ENCODE measurements around the gene SPHKAP.

SPHKAP gene

DNA sequence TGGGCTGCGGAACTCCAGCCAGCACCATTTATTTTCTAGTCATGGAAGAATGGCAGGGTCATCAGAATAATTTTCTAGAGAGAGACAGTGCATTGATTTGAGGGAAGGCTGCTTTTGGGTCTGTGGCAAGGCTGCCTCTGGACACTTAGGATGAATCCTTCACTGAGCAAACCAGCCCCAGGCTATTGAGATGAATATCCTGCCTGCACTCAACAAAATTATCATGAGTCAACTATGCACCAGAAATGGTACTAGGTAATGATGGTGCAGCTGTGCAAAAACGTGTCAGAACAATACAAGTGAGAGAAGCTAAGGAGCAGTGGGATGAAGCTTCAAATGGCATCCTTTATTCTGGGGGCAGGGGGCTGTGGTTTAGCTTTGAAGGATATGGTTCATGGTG is 115.8 kb downstream of the SPHKAP start:
- H3K4me3 ChIP-seq (ENCODE audit: extremely low read depth, insufficient read depth, low read length, poor library complexity, severe bottlenecking), result no peak overlapping the region
- no peak overlapping the region for H3K27ac ChIP-seq (ENCODE audit: low read depth, low read length, severe bottlenecking)
- H3K36me3 ChIP-seq (ENCODE audit: control insufficient read depth, insufficient read depth, low read length), result no peaks in the 10 kb centered on the region
- 40% methylated on average over 1 of the region's 2 CpGs; no CpG with 5 or more reads in 1 of the 2 experiments for WGBS, 2 experiments (ENCODE audit: insufficient coverage in 2 of 2)
- no peaks in the 10 kb centered on the region for H3K4me1 ChIP-seq (ENCODE audit: control insufficient read depth, insufficient read depth, low read length, poor library complexity, severe bottlenecking)
- H3K9me3 ChIP-seq (ENCODE audit: control insufficient read depth, low read length), result no peaks in the 10 kb centered on the region

DNA sequence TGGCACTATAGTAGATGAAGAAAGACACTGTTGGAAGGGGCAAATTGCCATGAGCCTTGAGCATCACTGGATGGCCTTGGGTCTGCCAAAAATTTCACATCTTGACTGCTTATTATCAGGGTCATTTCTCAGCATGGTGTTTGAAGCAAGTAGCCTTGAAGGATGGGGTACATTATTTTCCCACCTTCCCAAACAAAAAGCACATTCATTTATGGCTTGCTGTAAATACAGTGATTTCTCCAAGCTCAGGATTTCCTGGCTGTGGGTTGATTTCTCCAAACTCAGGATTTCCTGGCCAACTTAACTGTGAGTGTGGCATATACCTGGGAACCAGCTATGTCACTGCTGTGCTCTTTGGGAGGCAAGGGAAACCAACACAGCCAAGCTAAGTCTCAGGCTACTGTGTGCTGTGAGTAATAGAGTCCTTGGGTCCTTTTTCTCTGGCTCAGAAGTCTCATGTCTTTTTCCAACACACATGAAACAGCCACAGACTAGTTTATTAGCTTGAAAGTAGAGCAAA is 116.6 kb downstream of the SPHKAP start:
- no peaks in the 10 kb centered on the region for H3K9me3 ChIP-seq (ENCODE audit: control insufficient read depth, low read length)
- H3K27ac ChIP-seq (ENCODE audit: low read depth, low read length, severe bottlenecking), result no peak overlapping the region
- H3K36me3 ChIP-seq (ENCODE audit: control insufficient read depth, insufficient read depth, low read length), result no peaks in the 10 kb centered on the region
- H3K4me3 ChIP-seq (ENCODE audit: extremely low read depth, insufficient read depth, low read length, poor library complexity, severe bottlenecking), result no peak overlapping the region
- no peaks in the 10 kb centered on the region for H3K4me1 ChIP-seq (ENCODE audit: control insufficient read depth, insufficient read depth, low read length, poor library complexity, severe bottlenecking)

DNA sequence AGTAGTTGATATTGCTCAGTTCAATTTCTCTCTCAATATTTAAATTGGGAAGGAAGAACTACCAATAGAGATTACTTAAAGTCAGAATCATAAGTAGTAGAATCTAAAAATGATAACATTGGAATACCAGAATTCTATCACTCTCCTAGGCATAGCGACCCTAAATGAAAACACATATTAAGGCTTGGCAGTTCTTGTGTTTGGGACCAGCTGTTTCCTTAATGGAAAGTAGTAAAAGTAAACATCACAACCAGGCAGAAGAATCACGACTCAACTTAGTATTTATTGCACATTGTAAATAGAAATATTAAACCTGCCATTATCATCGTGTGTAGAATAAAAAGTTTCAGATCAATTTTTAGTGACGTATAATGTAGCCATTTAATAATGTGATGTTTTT is 117.5 kb downstream of the SPHKAP start:
- no peak overlapping the region for H3K4me3 ChIP-seq (ENCODE audit: extremely low read depth, insufficient read depth, low read length, poor library complexity, severe bottlenecking)
- no peaks in the 10 kb centered on the region for H3K9me3 ChIP-seq (ENCODE audit: control insufficient read depth, low read length)
- no peaks in the 10 kb centered on the region for H3K4me1 ChIP-seq (ENCODE audit: control insufficient read depth, insufficient read depth, low read length, poor library complexity, severe bottlenecking)
- no CpG with 5 or more reads among the region's 4 CpGs for WGBS, 2 experiments (ENCODE audit: insufficient coverage in 2 of 2)
- no peak overlapping the region for H3K27ac ChIP-seq (ENCODE audit: low read depth, low read length, severe bottlenecking)
- no peaks in the 10 kb centered on the region for H3K36me3 ChIP-seq (ENCODE audit: control insufficient read depth, insufficient read depth, low read length)

DNA sequence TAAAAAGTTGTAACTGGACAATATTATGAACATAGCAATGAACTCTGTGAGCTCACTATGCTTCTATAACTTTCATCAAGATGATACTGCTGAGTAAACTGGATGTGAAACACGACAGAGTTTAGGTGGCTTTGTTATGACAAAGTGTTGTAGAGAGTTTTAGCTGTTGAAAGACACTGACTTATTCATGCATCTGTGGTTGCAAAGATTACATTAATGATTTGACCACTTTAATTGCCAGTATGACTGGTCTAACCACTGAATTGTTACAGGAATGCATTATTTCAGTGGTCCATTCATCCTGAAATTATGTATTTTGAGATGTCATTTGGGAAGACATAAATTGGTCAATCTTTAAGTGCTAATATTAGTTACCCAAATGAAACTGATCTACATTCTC is 117.9 kb downstream of the SPHKAP start:
- no peak overlapping the region for H3K27ac ChIP-seq (ENCODE audit: low read depth, low read length, severe bottlenecking)
- WGBS, 2 experiments (ENCODE audit: insufficient coverage in 2 of 2), result 83% methylated on average over 1 of the region's 1 CpG; no CpG with 5 or more reads in 1 of the 2 experiments
- H3K9me3 ChIP-seq (ENCODE audit: control insufficient read depth, low read length), result no peaks in the 10 kb centered on the region
- H3K4me3 ChIP-seq (ENCODE audit: extremely low read depth, insufficient read depth, low read length, poor library complexity, severe bottlenecking), result no peak overlapping the region
- no peaks in the 10 kb centered on the region for H3K36me3 ChIP-seq (ENCODE audit: control insufficient read depth, insufficient read depth, low read length)
- H3K4me1 ChIP-seq (ENCODE audit: control insufficient read depth, insufficient read depth, low read length, poor library complexity, severe bottlenecking), result no peaks in the 10 kb centered on the region

DNA sequence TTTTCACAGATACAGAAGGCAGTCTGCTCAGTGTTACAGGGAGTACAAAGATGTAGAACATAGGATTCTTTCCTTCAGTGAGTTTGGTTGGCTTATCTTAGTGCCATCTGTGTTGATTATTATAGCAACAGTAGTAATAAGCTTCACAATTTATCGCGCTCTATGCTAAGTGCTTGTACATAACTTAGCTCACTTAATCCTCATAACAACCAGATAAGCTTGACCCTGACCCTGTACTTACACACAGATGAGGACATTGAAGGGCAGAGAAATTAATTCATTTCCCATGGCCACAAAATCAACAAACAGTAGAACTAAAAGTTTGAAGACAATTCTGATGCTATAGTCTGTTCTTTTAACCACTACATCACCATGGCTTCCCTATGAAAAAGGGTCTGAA is 121.8 kb downstream of the SPHKAP start:
- WGBS, 2 experiments (ENCODE audit: insufficient coverage in 2 of 2), result 100% methylated on average over 2 of the region's 2 CpGs; no CpG with 5 or more reads in 1 of the 2 experiments
- H3K27ac ChIP-seq (ENCODE audit: low read depth, low read length, severe bottlenecking), result no peak overlapping the region
- no peaks in the 10 kb centered on the region for H3K4me1 ChIP-seq (ENCODE audit: control insufficient read depth, insufficient read depth, low read length, poor library complexity, severe bottlenecking)
- H3K36me3 ChIP-seq (ENCODE audit: control insufficient read depth, insufficient read depth, low read length), result no peaks in the 10 kb centered on the region
- no peaks in the 10 kb centered on the region for H3K9me3 ChIP-seq (ENCODE audit: control insufficient read depth, low read length)
- no peak overlapping the region for H3K4me3 ChIP-seq (ENCODE audit: extremely low read depth, insufficient read depth, low read length, poor library complexity, severe bottlenecking)

DNA sequence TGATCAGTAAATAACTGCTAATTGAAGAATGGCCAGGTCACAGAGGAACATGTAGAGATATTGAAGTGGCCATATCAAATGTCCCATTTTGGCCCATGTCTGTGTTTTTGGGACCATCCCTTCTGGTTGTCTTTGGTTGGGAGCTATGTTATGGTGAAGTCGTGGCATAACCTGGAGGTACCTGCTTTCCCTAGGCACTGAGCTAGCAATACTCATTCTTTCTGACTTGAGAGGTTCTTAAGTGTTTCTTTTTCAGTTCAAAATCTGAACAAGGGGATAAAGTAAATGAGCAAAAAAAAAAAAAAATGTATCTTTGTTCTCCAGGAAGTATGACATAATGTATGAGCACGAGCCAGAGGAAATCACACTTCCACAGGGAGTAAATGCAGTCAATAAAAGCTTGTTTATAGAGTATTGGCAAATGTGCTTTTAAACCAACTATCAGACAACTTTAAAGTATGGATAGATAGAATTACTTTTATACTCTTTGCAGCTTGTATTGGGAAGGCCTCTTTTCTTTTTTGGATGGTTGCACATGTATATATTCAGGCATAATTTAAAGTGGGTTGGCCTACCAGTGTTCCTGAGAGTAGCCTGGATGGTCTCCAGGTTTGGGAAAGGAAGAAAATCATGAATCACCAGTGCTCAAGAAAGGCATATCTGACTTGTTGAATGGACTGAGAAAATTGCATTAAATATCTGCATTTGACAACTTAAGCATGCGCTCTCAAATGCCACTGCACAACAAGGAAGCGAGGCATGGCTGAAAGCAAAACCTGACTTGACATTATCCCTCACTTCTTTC is 125.0 kb downstream of the SPHKAP start:
- H3K36me3 ChIP-seq (ENCODE audit: control insufficient read depth, insufficient read depth, low read length), result no peaks in the 10 kb centered on the region
- 80% methylated on average over 2 of the region's 4 CpGs; no CpG with 5 or more reads in 1 of the 2 experiments for WGBS, 2 experiments (ENCODE audit: insufficient coverage in 2 of 2)
- H3K4me1 ChIP-seq (ENCODE audit: control insufficient read depth, insufficient read depth, low read length, poor library complexity, severe bottlenecking), result no peaks in the 10 kb centered on the region
- H3K4me3 ChIP-seq (ENCODE audit: extremely low read depth, insufficient read depth, low read length, poor library complexity, severe bottlenecking), result no peak overlapping the region
- H3K9me3 ChIP-seq (ENCODE audit: control insufficient read depth, low read length), result no peaks in the 10 kb centered on the region
- H3K27ac ChIP-seq (ENCODE audit: low read depth, low read length, severe bottlenecking), result no peak overlapping the region

DNA sequence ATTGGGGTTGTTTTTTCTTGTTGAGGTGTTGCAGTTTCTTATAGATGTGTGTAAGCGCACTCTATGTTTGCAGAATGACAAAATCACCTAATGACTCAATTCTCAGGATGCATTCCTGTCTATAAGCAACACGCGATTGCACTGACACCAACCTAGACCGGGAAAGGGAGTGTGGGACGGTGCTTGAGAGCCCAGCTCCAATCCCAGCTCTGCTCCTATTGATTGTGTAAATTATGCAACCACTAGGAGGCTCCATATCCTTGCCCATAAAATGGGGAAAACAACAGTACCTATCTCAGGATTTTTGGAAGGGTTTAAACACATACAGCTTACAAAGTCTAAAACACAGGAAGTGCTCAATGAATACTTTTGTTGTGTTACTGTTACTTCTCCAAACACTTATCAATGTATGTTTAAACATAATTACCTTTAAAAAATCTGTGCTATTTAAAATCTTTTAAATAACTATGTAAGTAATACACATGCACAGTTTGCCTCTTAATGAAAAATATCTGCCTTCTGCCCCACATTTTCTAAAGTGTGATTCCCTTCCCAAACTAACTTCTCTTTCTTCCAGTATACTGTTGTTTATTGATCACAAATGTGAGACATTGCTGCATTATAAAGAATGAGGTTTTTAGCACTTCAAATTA is 132.5 kb downstream of the SPHKAP start:
- Histone ChIP-seq H3K4me3 (ENCODE audit: extremely low read depth, insufficient read depth, low read length, poor library complexity, severe bottlenecking) (no peak overlapping the region), H3K9me3 (ENCODE audit: control insufficient read depth, low read length) (no peaks in the 10 kb centered on the region), H3K36me3 (ENCODE audit: control insufficient read depth, insufficient read depth, low read length) (no peaks in the 10 kb centered on the region), H3K27ac (ENCODE audit: low read depth, low read length, severe bottlenecking) (no peak overlapping the region), H3K4me1 (ENCODE audit: control insufficient read depth, insufficient read depth, low read length, poor library complexity, severe bottlenecking) (no peaks in the 10 kb centered on the region)
- WGBS, 2 experiments (ENCODE audit: insufficient coverage in 2 of 2), result 11% methylated on average over 3 of the region's 5 CpGs; no CpG with 5 or more reads in 1 of the 2 experiments

DNA sequence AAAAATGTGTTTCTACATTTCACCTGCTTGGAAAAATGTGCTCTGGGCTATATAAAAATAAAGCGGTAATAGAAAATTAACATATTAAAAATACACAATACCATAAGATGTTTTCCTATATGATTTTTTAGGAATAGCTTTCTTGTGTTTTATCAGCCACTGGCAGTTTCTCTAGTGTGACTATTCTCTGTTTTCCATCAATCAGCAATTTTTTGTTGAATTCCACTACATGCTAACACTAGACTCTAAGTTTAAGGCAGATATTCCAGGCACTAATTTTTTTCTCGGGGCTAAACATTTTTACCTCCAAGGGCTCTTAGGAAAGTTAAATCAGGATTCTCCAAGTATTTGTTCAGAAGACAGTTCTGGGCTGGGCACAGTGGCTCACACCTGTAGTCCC is 140.5 kb downstream of the SPHKAP start:
- no peaks in the 10 kb centered on the region for H3K4me1 ChIP-seq (ENCODE audit: control insufficient read depth, insufficient read depth, low read length, poor library complexity, severe bottlenecking)
- H3K4me3 ChIP-seq (ENCODE audit: extremely low read depth, insufficient read depth, low read length, poor library complexity, severe bottlenecking), result no peak overlapping the region
- 89% methylated on average over 1 of the region's 2 CpGs; no CpG with 5 or more reads in 1 of the 2 experiments for WGBS, 2 experiments (ENCODE audit: insufficient coverage in 2 of 2)
- H3K9me3 ChIP-seq (ENCODE audit: control insufficient read depth, low read length), result no peaks in the 10 kb centered on the region
- no peak overlapping the region for H3K27ac ChIP-seq (ENCODE audit: low read depth, low read length, severe bottlenecking)
- no peaks in the 10 kb centered on the region for H3K36me3 ChIP-seq (ENCODE audit: control insufficient read depth, insufficient read depth, low read length)

DNA sequence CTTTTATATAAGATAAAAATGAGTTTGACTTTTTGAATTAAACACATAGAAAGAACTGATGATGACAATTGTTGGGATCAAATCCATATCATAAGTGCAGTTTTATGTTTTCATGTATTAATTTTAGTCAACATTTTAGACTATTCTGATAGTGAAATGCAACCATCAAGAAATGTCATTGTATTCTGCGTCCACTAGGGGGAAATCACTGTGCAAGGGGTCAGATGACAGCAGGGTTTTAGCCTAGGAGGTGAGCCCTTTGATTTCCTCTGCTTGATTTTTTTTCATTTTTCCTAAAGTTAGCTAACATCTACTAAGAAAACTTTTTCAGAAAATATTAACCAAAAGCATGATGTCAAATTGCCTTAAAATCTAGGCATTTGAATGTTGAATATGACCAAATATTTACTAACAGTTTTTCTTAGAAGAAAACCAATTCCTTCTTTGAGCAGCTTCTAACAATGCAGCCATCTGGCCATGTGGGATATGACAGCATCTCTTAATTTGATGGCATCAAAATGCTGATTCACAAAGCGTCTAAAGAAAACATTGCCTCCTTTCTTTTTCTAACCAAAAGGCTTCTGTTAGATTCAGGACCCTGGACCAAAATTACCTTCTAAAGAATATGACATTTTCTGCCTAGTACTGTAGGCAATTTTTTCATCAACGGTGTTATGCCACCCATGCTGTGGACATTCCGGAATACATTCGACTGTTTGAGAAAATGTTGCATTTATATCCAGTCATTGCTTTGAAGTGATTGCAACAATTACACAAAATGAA is 141.5 kb downstream of the SPHKAP start:
- Histone ChIP-seq H3K27ac (ENCODE audit: low read depth, low read length, severe bottlenecking) (no peak overlapping the region), H3K9me3 (ENCODE audit: control insufficient read depth, low read length) (no peaks in the 10 kb centered on the region), H3K36me3 (ENCODE audit: control insufficient read depth, insufficient read depth, low read length) (no peaks in the 10 kb centered on the region), H3K4me3 (ENCODE audit: extremely low read depth, insufficient read depth, low read length, poor library complexity, severe bottlenecking) (no peak overlapping the region), H3K4me1 (ENCODE audit: control insufficient read depth, insufficient read depth, low read length, poor library complexity, severe bottlenecking) (no peaks in the 10 kb centered on the region)
- 60% methylated on average over 1 of the region's 5 CpGs; no CpG with 5 or more reads in 1 of the 2 experiments for WGBS, 2 experiments (ENCODE audit: insufficient coverage in 2 of 2)

DNA sequence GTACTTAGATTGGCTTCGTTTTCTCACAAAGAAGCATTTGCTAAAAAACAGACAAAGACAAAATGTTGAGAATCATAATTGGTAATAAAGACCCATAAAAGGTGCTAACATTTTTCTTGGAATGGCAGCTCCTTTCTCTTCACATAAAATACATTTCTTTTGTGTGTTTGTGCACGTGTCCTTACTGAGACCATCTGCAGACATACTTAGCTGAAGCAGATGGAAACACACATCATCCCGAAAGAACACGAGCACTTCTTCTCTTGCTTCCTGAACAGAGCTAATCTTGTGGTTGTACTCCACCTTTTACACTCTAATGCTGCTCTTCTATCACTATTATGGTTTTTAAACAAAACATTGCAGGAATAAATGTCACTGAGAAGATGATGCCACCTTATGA is 142.5 kb downstream of the SPHKAP start:
- H3K4me1 ChIP-seq (ENCODE audit: control insufficient read depth, insufficient read depth, low read length, poor library complexity, severe bottlenecking), result no peaks in the 10 kb centered on the region
- 83 to 89% methylated on average over 1 to 2 of the region's 4 CpGs for WGBS, 2 experiments (ENCODE audit: insufficient coverage in 2 of 2)
- H3K4me3 ChIP-seq (ENCODE audit: extremely low read depth, insufficient read depth, low read length, poor library complexity, severe bottlenecking), result no peak overlapping the region
- H3K27ac ChIP-seq (ENCODE audit: low read depth, low read length, severe bottlenecking), result no peak overlapping the region
- no peaks in the 10 kb centered on the region for H3K9me3 ChIP-seq (ENCODE audit: control insufficient read depth, low read length)
- no peaks in the 10 kb centered on the region for H3K36me3 ChIP-seq (ENCODE audit: control insufficient read depth, insufficient read depth, low read length)
